ENCODE measurements around the gene TMEM236. TPM values are rescaled to one million over a fixed set of nuclear protein-coding genes. Genes with fewer than 3 reads are reported as not detected.

The TMEM236 gene
- total RNA-seq, 1 experiment from 2014 or later = 0.03 TPM

GRCh38 chr10:17788646-17789045 lies 36.6 kb downstream of the TMEM236 start:
- Histone ChIP-seq H3K4me3 (ENCODE audit: insufficient read depth, low read depth, low read length) (no peak overlapping the region), H3K27me3 (ENCODE audit: control insufficient read depth, insufficient read depth, low read length) (no peaks in the 10 kb centered on the region), H3K36me3 (replicated peaks; ENCODE audit: control insufficient read depth, insufficient read depth, low read length) (no peaks in the 10 kb centered on the region)
- no peak for DNase-seq

GRCh38 chr10:17789396-17789795 lies 37.4 kb downstream of the TMEM236 start:
- Histone ChIP-seq H3K36me3 (replicated peaks; ENCODE audit: control insufficient read depth, insufficient read depth, low read length) (no peaks in the 10 kb centered on the region), H3K27me3 (ENCODE audit: control insufficient read depth, insufficient read depth, low read length) (no peaks in the 10 kb centered on the region), H3K4me3 (ENCODE audit: insufficient read depth, low read depth, low read length) (no peak overlapping the region)
- no peak for DNase-seq

- Histone ChIP-seq H3K4me3 (ENCODE audit: insufficient read depth, low read depth, low read length) (no peak overlapping the region), H3K36me3 (replicated peaks; ENCODE audit: control insufficient read depth, insufficient read depth, low read length) (no peaks in the 10 kb centered on the region), H3K27me3 (ENCODE audit: control insufficient read depth, insufficient read depth, low read length) (no peaks in the 10 kb centered on the region)
- DNase-seq = no peak
Measured at GRCh38 chr10:17790651-17791050, 38.6 kb downstream of the TMEM236 start.

GRCh38 chr10:17792991-17793390 lies 41.0 kb downstream of the TMEM236 start:
- Histone ChIP-seq H3K36me3 (replicated peaks; ENCODE audit: control insufficient read depth, insufficient read depth, low read length) (no peaks in the 10 kb centered on the region), H3K4me3 (ENCODE audit: insufficient read depth, low read depth, low read length) (no peak overlapping the region), H3K27me3 (ENCODE audit: control insufficient read depth, insufficient read depth, low read length) (no peaks in the 10 kb centered on the region)
- no peak for DNase-seq

GRCh38 chr10:17793823-17794644 lies 42.0 kb downstream of the TMEM236 start:
- Histone ChIP-seq H3K36me3 (replicated peaks; ENCODE audit: control insufficient read depth, insufficient read depth, low read length) (no peaks in the 10 kb centered on the region), H3K27me3 (ENCODE audit: control insufficient read depth, insufficient read depth, low read length) (no peaks in the 10 kb centered on the region), H3K4me3 (ENCODE audit: insufficient read depth, low read depth, low read length) (no peak overlapping the region)
- no peak for DNase-seq

- no peaks in the 10 kb centered on the region for H3K27me3 ChIP-seq (ENCODE audit: control insufficient read depth, insufficient read depth, low read length)
- no peak for DNase-seq
- no peak overlapping the region for H3K4me3 ChIP-seq (ENCODE audit: insufficient read depth, low read depth, low read length)
- no peaks in the 10 kb centered on the region for H3K36me3 ChIP-seq (replicated peaks; ENCODE audit: control insufficient read depth, insufficient read depth, low read length)
Measured at GRCh38 chr10:17795083-17795482, 43.1 kb downstream of the TMEM236 start.

GRCh38 chr10:17795813-17796594 lies 44.0 kb downstream of the TMEM236 start:
- DNase-seq = no peak
- H3K4me3 ChIP-seq (ENCODE audit: insufficient read depth, low read depth, low read length) = no peak overlapping the region
- no peaks in the 10 kb centered on the region for H3K36me3 ChIP-seq (replicated peaks; ENCODE audit: control insufficient read depth, insufficient read depth, low read length)
- H3K27me3 ChIP-seq (ENCODE audit: control insufficient read depth, insufficient read depth, low read length) = no peaks in the 10 kb centered on the region

GRCh38 chr10:17801507-17801906 lies 49.5 kb downstream of the TMEM236 start:
- Histone ChIP-seq H3K27me3 (ENCODE audit: control insufficient read depth, insufficient read depth, low read length) (no peaks in the 10 kb centered on the region), H3K36me3 (replicated peaks; ENCODE audit: control insufficient read depth, insufficient read depth, low read length) (no peaks in the 10 kb centered on the region), H3K4me3 (ENCODE audit: insufficient read depth, low read depth, low read length) (no peak overlapping the region)
- DNase-seq = no peak

- no peak for DNase-seq
Measured at GRCh38 chr10:17802350-17802749, 50.3 kb downstream of the TMEM236 start.

GRCh38 chr10:17802976-17803375 lies 51.0 kb downstream of the TMEM236 start:
- Histone ChIP-seq H3K27me3 (ENCODE audit: control insufficient read depth, insufficient read depth, low read length) (no peaks in the 10 kb centered on the region), H3K4me3 (ENCODE audit: insufficient read depth, low read depth, low read length) (no peak overlapping the region), H3K36me3 (replicated peaks; ENCODE audit: control insufficient read depth, insufficient read depth, low read length) (no peaks in the 10 kb centered on the region)
- DNase-seq = no peak

More at GRCh38 chr10:17802350-17802749, 50.3 kb downstream of the TMEM236 start:
- no peaks in the 10 kb centered on the region for H3K27me3 ChIP-seq (ENCODE audit: control insufficient read depth, insufficient read depth, low read length)
- no peaks in the 10 kb centered on the region for H3K36me3 ChIP-seq (replicated peaks; ENCODE audit: control insufficient read depth, insufficient read depth, low read length)
- H3K4me3 ChIP-seq (ENCODE audit: insufficient read depth, low read depth, low read length) = no peak overlapping the region

- Histone ChIP-seq H3K27me3 (ENCODE audit: control insufficient read depth, insufficient read depth, low read length) (no peaks in the 10 kb centered on the region), H3K36me3 (replicated peaks; ENCODE audit: control insufficient read depth, insufficient read depth, low read length) (no peaks in the 10 kb centered on the region), H3K4me3 (ENCODE audit: insufficient read depth, low read depth, low read length) (no peak overlapping the region)
- no peak for DNase-seq
Measured at GRCh38 chr10:17805330-17805729, 53.3 kb downstream of the TMEM236 start.

GRCh38 chr10:17805921-17806577 lies 54.0 kb downstream of the TMEM236 start:
- H3K36me3 ChIP-seq (replicated peaks; ENCODE audit: control insufficient read depth, insufficient read depth, low read length) = no peaks in the 10 kb centered on the region
- no peak overlapping the region for H3K4me3 ChIP-seq (ENCODE audit: insufficient read depth, low read depth, low read length)
- no peaks in the 10 kb centered on the region for H3K27me3 ChIP-seq (ENCODE audit: control insufficient read depth, insufficient read depth, low read length)
- peak; percentile 53 for DNase-seq

GRCh38 chr10:17808971-17809841 lies 57.2 kb downstream of the TMEM236 start, which contains the start of gene MRC1:
MRC1 (plus strand) TSS chr10:17809348; CDS start chr10:17809466, 118 bp downstream.
- DNase-seq = peak; percentile 20
- Histone ChIP-seq H3K4me3 (ENCODE audit: insufficient read depth, low read depth, low read length) (no peak within 1 kb of the TSS), H3K36me3 (replicated peaks; ENCODE audit: control insufficient read depth, insufficient read depth, low read length) (no peaks in the 10 kb centered on the region), H3K27me3 (ENCODE audit: control insufficient read depth, insufficient read depth, low read length) (no peaks in the 10 kb centered on the region)

All from H7 (cell line).